HepG2 (cell line): ENCODE measurements around the gene CCDC157. TPM values are rescaled to one million over a fixed set of nuclear protein-coding genes. Genes with fewer than 3 reads are reported as not detected.

ENCODE experiments used
- FOXK2 ChIP-seq: fragments of 450-650 bp; IDR thresholded peaks from 2 replicates; pipeline ENCODE4 v1.6.1; 2016
- GABPB1 ChIP-seq: IDR thresholded peaks from 2 replicates; pipeline ENCODE4 v1.6.1; 2016; ENCODE audit warnings: mild to moderate bottlenecking, missing genetic modification reagents, moderate library complexity, missing compliant biosample characterization
- HCFC1 ChIP-seq: fragments of 150-350 bp; IDR thresholded peaks from 2 replicates; pipeline ENCODE4 v1.6.1; 2014; ENCODE audit warnings: low read depth, low read length
- HNRNPLL ChIP-seq: fragments of 200-400 bp; formaldehyde crosslinking; IDR thresholded peaks from 2 replicates; pipeline ENCODE4 v1.6.1; 2017; ENCODE audit warnings: mild to moderate bottlenecking, low read depth, low read length; ENCODE audit not compliant: poor library complexity, severe bottlenecking
- HNRNPUL1 ChIP-seq: fragments of 200-400 bp; formaldehyde crosslinking; IDR thresholded peaks from 2 replicates; pipeline ENCODE4 v1.6.1; 2017; ENCODE audit warnings: low read depth, mild to moderate bottlenecking, low read length, moderate library complexity
- HOXA7 ChIP-seq: sonication (generic); formaldehyde crosslinking; IDR thresholded peaks from 2 replicates; pipeline ENCODE4 v1.8.1; 2022; ENCODE audit warnings: mild to moderate bottlenecking, missing genetic modification reagents, moderate library complexity
- KAT8 ChIP-seq: IDR thresholded peaks from 2 replicates; pipeline ENCODE4 v1.6.1; 2016; ENCODE audit warnings: missing genetic modification reagents, missing compliant biosample characterization
- SP4 ChIP-seq: sonication (generic); formaldehyde crosslinking; IDR thresholded peaks from 2 replicates; pipeline ENCODE4 v1.8.1; 2023; ENCODE audit warnings: mild to moderate bottlenecking, missing genetic modification reagents
- SP5 ChIP-seq: IDR thresholded peaks from 2 replicates; pipeline ENCODE4 v1.6.1; 2016; ENCODE audit warnings: low read depth, borderline replicate concordance
- STAG1 ChIP-seq: sonication (generic); formaldehyde crosslinking; IDR thresholded peaks from 2 replicates; pipeline ENCODE4 v1.4.0; 2020; ENCODE audit warnings: missing genetic modification reagents
- TFDP2 ChIP-seq: sonication (generic); formaldehyde crosslinking; IDR thresholded peaks from 2 replicates; pipeline ENCODE4 v1.4.0; 2020; ENCODE audit warnings: missing genetic modification reagents
- ZFY ChIP-seq: sonication (generic); formaldehyde crosslinking; IDR thresholded peaks from 2 replicates; pipeline ENCODE4 v1.4.0; 2020; ENCODE audit warnings: missing genetic modification reagents
- ZKSCAN1 ChIP-seq: fragments of 150-350 bp; IDR thresholded peaks from 2 replicates; pipeline ENCODE4 v1.6.1; 2014; ENCODE audit warnings: low read length
- ZNF225 ChIP-seq: sonication (generic); formaldehyde crosslinking; IDR thresholded peaks from 2 replicates; pipeline ENCODE4 v1.4.0; 2020; ENCODE audit warnings: mild to moderate bottlenecking, missing genetic modification reagents
- ZNF24 ChIP-seq: fragments of 450-650 bp; IDR thresholded peaks from 2 replicates; pipeline ENCODE4 v1.6.1; 2017; ENCODE audit warnings: antibody characterized with exemption, mild to moderate bottlenecking
- ZNF574 ChIP-seq: sonication (generic); formaldehyde crosslinking; IDR thresholded peaks from 2 replicates; pipeline ENCODE4 v1.4.0; 2020; ENCODE audit warnings: missing genetic modification reagents
- ZNF646 ChIP-seq: sonication (generic); formaldehyde crosslinking; IDR thresholded peaks from 2 replicates; pipeline ENCODE4 v1.9.0; 2021; ENCODE audit warnings: mild to moderate bottlenecking, missing genetic modification reagents
- ZNF7 ChIP-seq: IDR thresholded peaks from 2 replicates; pipeline ENCODE4 v1.6.1; 2016; ENCODE audit warnings: missing biosample characterization, missing genetic modification reagents
- ZSCAN31 ChIP-seq: sonication (generic); formaldehyde crosslinking; IDR thresholded peaks from 2 replicates; pipeline ENCODE4 v1.5.0; 2020; ENCODE audit warnings: low read depth, mild to moderate bottlenecking, missing genetic modification reagents
- polyA plus RNA-seq, 8 experiments: library from polyadenylated mRNA; depleted of rRNA in 3 of 8; stranded (reverse) in 7 of 8; unstranded in 1 of 8; fragments of >200 nt; fragmentation: Illumina TruSeq in 4 of 8; extraction: Trizol in 4 of 8; gene quantifications; 2 replicates each; pipeline versions ENCODE4 v1.2.1 to v1.2.3, GENCODE V29; 2011 to 2016; ENCODE audit warnings: low read depth in 4 of 8, missing spikeins in 1 of 8, mixed read lengths in 1 of 8; ENCODE audit not compliant: insufficient read depth in 1 of 8
- total RNA-seq, 5 experiments: library from RNA; depleted of rRNA; stranded (reverse); fragments of >200 nt; fragmentation: Illumina TruSeq; extraction: Trizol; gene quantifications; 2 replicates each; pipeline ENCODE4 v1.2.3, GENCODE V29; 2016; ENCODE audit warnings: low read depth in 1 of 5

Gene CCDC157
- total and polyA plus RNA-seq, 2 of the 13 experiments (the other 11 are each of a cell fraction or from before 2014, with no cell fraction given): 1.4 to 1.6 TPM

GRCh38 chr22:30386960-30387827 lies 30.4 kb downstream of the CCDC157 start, which contains the start of gene RNF215 (continued):
- TF ChIP-seq ZNF574 (CRISPR knock-in tag): peak; percentile 41; the same call in 1 of the 2 replicates
- peak; percentile 68 for TF ChIP-seq ZFY (CRISPR knock-in tag)
- no peak for TF ChIP-seq FOXK2
- TF ChIP-seq HCFC1: no peak
- TF ChIP-seq ZNF225 (CRISPR knock-in tag): 0 out of 2 replicates have a peak, but pooled peaks have one; percentile 32
- no peak for TF ChIP-seq ZSCAN31 (CRISPR knock-in tag)
- TF ChIP-seq HNRNPUL1: no peak
- no peak for TF ChIP-seq HOXA7
- TF ChIP-seq TFDP2: no peak
- 0 out of 2 replicates have a peak, but pooled peaks have one; percentile 17 for TF ChIP-seq KAT8 (CRISPR knock-in tag)
- no peak for TF ChIP-seq ZKSCAN1
- TF ChIP-seq HNRNPLL: peak; percentile 21
- TF ChIP-seq ZNF24: no peak
- TF ChIP-seq SP5 (CRISPR knock-in tag): peak; percentile 61; the same call in 1 of the 2 replicates
- no peak for TF ChIP-seq ZNF7 (CRISPR knock-in tag)
- peak; percentile 70; the same call in 1 of the 2 replicates for TF ChIP-seq SP4 (CRISPR knock-in tag)
- no peak for TF ChIP-seq ZNF646
- peak; percentile 86 for TF ChIP-seq STAG1 (CRISPR knock-in tag)
- TF ChIP-seq GABPB1 (CRISPR knock-in tag): peak; percentile 46; the same call in 1 of the 2 replicates
